H9 (cell line): ENCODE measurements around the gene AMPD2. TPM values are rescaled to one million over a fixed set of nuclear protein-coding genes. Genes with fewer than 3 reads are reported as not detected.

Source experiments
- DNase-seq: peaks from one replicate; pipeline ENCODE4 v3.0.0-alpha.2; 2017
- H2AFZ ChIP-seq: one replicate; pipeline ENCODE4 v1.6.1; 2013; ENCODE audit warnings: mild to moderate bottlenecking, low read length, control low read depth, moderate library complexity
- H2AK5ac ChIP-seq: 2 replicates; pipeline ENCODE4 v1.6.1; 2013; ENCODE audit warnings: low read length, control low read depth, mixed read lengths; ENCODE audit not compliant: insufficient read length
- H2BK120ac ChIP-seq: one replicate; pipeline ENCODE4 v1.6.1; 2013; ENCODE audit warnings: low read depth, mild to moderate bottlenecking, low read length, control low read depth, inconsistent platforms; ENCODE audit not compliant: poor library complexity, severe bottlenecking
- H2BK12ac ChIP-seq: 2 replicates; pipeline ENCODE4 v1.6.1; 2013; ENCODE audit warnings: low read length, control low read depth, mixed read lengths, low read depth; ENCODE audit not compliant: insufficient read length
- H2BK15ac ChIP-seq: 2 replicates; pipeline ENCODE4 v1.6.1; 2013; ENCODE audit warnings: low read depth, low read length, control low read depth
- H2BK20ac ChIP-seq: one replicate; pipeline ENCODE4 v1.6.1; 2013; ENCODE audit warnings: low read depth, mild to moderate bottlenecking, low read length, control low read depth, inconsistent platforms; ENCODE audit not compliant: poor library complexity, severe bottlenecking
- H2BK5ac ChIP-seq: 2 replicates; pipeline ENCODE4 v1.6.1; 2013; ENCODE audit warnings: low read length, control low read depth, mixed read lengths; ENCODE audit not compliant: insufficient read length
- H3K14ac ChIP-seq: 2 replicates; pipeline ENCODE4 v1.6.1; 2013; ENCODE audit warnings: low read length, control low read depth; ENCODE audit not compliant: insufficient read depth
- H3K18ac ChIP-seq: 2 replicates; pipeline ENCODE4 v1.6.1; 2013; ENCODE audit warnings: low read depth, mild to moderate bottlenecking, mixed read lengths, low read length, control low read depth; ENCODE audit not compliant: insufficient read length
- H3K23ac ChIP-seq: 2 replicates; pipeline ENCODE4 v1.6.1; 2013; ENCODE audit warnings: low read length, control low read depth, mixed read lengths, low read depth; ENCODE audit not compliant: insufficient read length
- H3K23me2 ChIP-seq: 2 replicates; pipeline ENCODE4 v1.6.1; 2013; ENCODE audit warnings: low read depth, mild to moderate bottlenecking, mixed read lengths, low read length, control low read depth; ENCODE audit not compliant: insufficient read length, poor library complexity, severe bottlenecking
- H3K27ac ChIP-seq: 2 replicates; pipeline ENCODE4 v1.5.1; 2013; ENCODE audit warnings: low read length, control low read depth, mixed read lengths, low read depth; ENCODE audit not compliant: insufficient read length
- H3K27me3 ChIP-seq: 2 replicates; pipeline ENCODE4 v1.6.1; 2013; ENCODE audit warnings: low read length, control low read depth, inconsistent platforms; ENCODE audit not compliant: insufficient read depth
- H3K4ac ChIP-seq: 2 replicates; pipeline ENCODE4 v1.6.1; 2013; ENCODE audit warnings: low read depth, mild to moderate bottlenecking, control low read depth, inconsistent platforms, low read length, moderate library complexity
- H3K4me1 ChIP-seq: 2 replicates; pipeline ENCODE4 v1.6.1; 2013; ENCODE audit warnings: low read length, control low read depth, inconsistent platforms; ENCODE audit not compliant: insufficient read depth
- H3K4me2 ChIP-seq: 2 replicates; pipeline ENCODE4 v1.6.1; 2013; ENCODE audit warnings: low read length, control low read depth, mixed read lengths; ENCODE audit not compliant: insufficient read length, insufficient read depth
- H3K56ac ChIP-seq: 2 replicates; pipeline ENCODE4 v1.6.1; 2013; ENCODE audit warnings: low read depth, mild to moderate bottlenecking, mixed read lengths, low read length, control low read depth; ENCODE audit not compliant: insufficient read length
- H3K79me1 ChIP-seq: 2 replicates; pipeline ENCODE4 v1.6.1; 2013; ENCODE audit warnings: low read depth, mild to moderate bottlenecking, moderate library complexity, low read length, control low read depth, inconsistent platforms; ENCODE audit not compliant: insufficient read depth, poor library complexity, severe bottlenecking
- H3K79me2 ChIP-seq: 2 replicates; pipeline ENCODE4 v1.6.1; 2013; ENCODE audit warnings: low read length, control low read depth, inconsistent platforms; ENCODE audit not compliant: insufficient read depth
- H3K9ac ChIP-seq: 2 replicates; pipeline ENCODE4 v1.6.1; 2013; ENCODE audit warnings: low read length, control low read depth, mixed read lengths; ENCODE audit not compliant: insufficient read length; ENCODE audit errors: extremely low read depth
- H3K9me3 ChIP-seq: one replicate; pipeline ENCODE4 v1.6.1; 2013; ENCODE audit warnings: low read depth, low read length, inconsistent platforms; ENCODE audit not compliant: control insufficient read depth
- H3T11ph ChIP-seq: one replicate; pipeline ENCODE4 v1.6.1; 2013; ENCODE audit warnings: mild to moderate bottlenecking, low read length, control low read depth, inconsistent platforms
- H4K20me1 ChIP-seq: one replicate; pipeline ENCODE4 v1.6.1; 2013; ENCODE audit not compliant: control insufficient read depth, insufficient read length, insufficient read depth
- H4K5ac ChIP-seq: 2 replicates; pipeline ENCODE4 v1.6.1; 2013; ENCODE audit warnings: low read depth, mild to moderate bottlenecking, mixed read lengths, low read length, control low read depth; ENCODE audit not compliant: insufficient read length
- H4K8ac ChIP-seq: replicated peaks from 2 replicates; pipeline ENCODE4 v1.6.1; 2013; ENCODE audit warnings: low read length, control low read depth, mixed read lengths, low read depth; ENCODE audit not compliant: insufficient read length
- H4K91ac ChIP-seq: 2 replicates; pipeline ENCODE4 v1.6.1; 2013; ENCODE audit warnings: low read depth, mild to moderate bottlenecking, moderate library complexity, mixed read lengths, low read length, control low read depth; ENCODE audit not compliant: insufficient read length
- H3K27ac Mint-ChIP-seq, 3 experiments: 2 replicates in 2 of 3; 3 replicates in 1 of 3; pipeline ENCODE4 v1.8.0; 2020 to 2021; ENCODE audit warnings: mixed read lengths in 3 of 3, mild to moderate bottlenecking in 1 of 3, moderate library complexity in 1 of 3
- H3K27me3 Mint-ChIP-seq: 2 replicates; pipeline ENCODE4 v1.8.0; 2021; ENCODE audit warnings: low read depth, mild to moderate bottlenecking, moderate library complexity, mixed read lengths
- H3K36me3 Mint-ChIP-seq, 3 experiments: 2 replicates in 2 of 3; 3 replicates in 1 of 3; pipeline ENCODE4 v1.8.0; 2020 to 2021; ENCODE audit warnings: low read depth in 3 of 3, mixed read lengths in 3 of 3; ENCODE audit not compliant: insufficient read depth in 1 of 3
- H3K4me1 Mint-ChIP-seq, 2 experiments: 2 replicates each; pipeline ENCODE4 v1.8.0; 2020; ENCODE audit warnings: mixed read lengths in 2 of 2
- H3K4me3 Mint-ChIP-seq, 2 experiments: 2 replicates in 1 of 2; 3 replicates in 1 of 2; pipeline ENCODE4 v1.8.0; 2020 to 2021; ENCODE audit warnings: mild to moderate bottlenecking in 2 of 2, mixed read lengths in 2 of 2, moderate library complexity in 1 of 2
- H3K9me3 Mint-ChIP-seq, 2 experiments: 2 replicates in 1 of 2; 3 replicates in 1 of 2; pipeline ENCODE4 v1.8.0; 2020; ENCODE audit warnings: mild to moderate bottlenecking in 2 of 2, mixed read lengths in 2 of 2, moderate library complexity in 1 of 2
- WGBS: extraction: QIAGEN DNeasy Blood & Tissue Kit; methylation state at CpG from one replicate; pipeline ENCODE4 v1.1.7; 2013; ENCODE audit warnings: missing lambda C conversion rate, low lambda C conversion rate, mixed read lengths; ENCODE audit not compliant: insufficient read length; ENCODE audit errors: extremely low coverage; 5-methylcytosine and 5-hydroxymethylcytosine counted together
- total RNA-seq: library from RNA; stranded (reverse); gene quantifications from 2 replicates; pipeline ENCODE4 v1.2.1, GENCODE V29; 2021
- TF ChIP-seq, protein P1 (sequence below): fragments of 200-600 bp; sonication (generic); conservative IDR thresholded peaks from 3 replicates; pipeline ENCODE4 v1.8.0; 2021; ENCODE audit warnings: antibody characterized with exemption, mild to moderate bottlenecking

Gene AMPD2
- total RNA-seq, 1 experiment from 2014 or later, result 65.1 TPM

GRCh38 chr1:109584766-109585165, 34.9 kb upstream of the AMPD2 start:
- H3K4ac ChIP-seq, result no peak overlapping the region
- no peak overlapping the region for H3K56ac ChIP-seq
- H4K91ac ChIP-seq, result no peak overlapping the region
- H3K4me1 Mint-ChIP-seq, result no peaks in the 10 kb centered on the region
- TF ChIP-seq, protein P1, sequence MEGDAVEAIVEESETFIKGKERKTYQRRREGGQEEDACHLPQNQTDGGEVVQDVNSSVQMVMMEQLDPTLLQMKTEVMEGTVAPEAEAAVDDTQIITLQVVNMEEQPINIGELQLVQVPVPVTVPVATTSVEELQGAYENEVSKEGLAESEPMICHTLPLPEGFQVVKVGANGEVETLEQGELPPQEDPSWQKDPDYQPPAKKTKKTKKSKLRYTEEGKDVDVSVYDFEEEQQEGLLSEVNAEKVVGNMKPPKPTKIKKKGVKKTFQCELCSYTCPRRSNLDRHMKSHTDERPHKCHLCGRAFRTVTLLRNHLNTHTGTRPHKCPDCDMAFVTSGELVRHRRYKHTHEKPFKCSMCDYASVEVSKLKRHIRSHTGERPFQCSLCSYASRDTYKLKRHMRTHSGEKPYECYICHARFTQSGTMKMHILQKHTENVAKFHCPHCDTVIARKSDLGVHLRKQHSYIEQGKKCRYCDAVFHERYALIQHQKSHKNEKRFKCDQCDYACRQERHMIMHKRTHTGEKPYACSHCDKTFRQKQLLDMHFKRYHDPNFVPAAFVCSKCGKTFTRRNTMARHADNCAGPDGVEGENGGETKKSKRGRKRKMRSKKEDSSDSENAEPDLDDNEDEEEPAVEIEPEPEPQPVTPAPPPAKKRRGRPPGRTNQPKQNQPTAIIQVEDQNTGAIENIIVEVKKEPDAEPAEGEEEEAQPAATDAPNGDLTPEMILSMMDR, result no peak
- H3K9me3 Mint-ChIP-seq, result no peaks in the 10 kb centered on the region
- WGBS, result no CpG with 5 or more reads among the region's 1 CpG
- no peaks in the 10 kb centered on the region for H3K9me3 ChIP-seq
- peaks cover 20 to 66% (median 64%) of the 10 kb centered on the region in 3 experiments; a peak in 6 of 7 replicates for H3K36me3 Mint-ChIP-seq
- no peak overlapping the region for H2BK12ac ChIP-seq
- H3K4me2 ChIP-seq, result no peak overlapping the region
- H2BK15ac ChIP-seq, result no peak overlapping the region
- no peak overlapping the region for H3K23ac ChIP-seq
- no peak overlapping the region for H4K5ac ChIP-seq
- H3K79me2 ChIP-seq, result no peaks in the 10 kb centered on the region
- no peak overlapping the region for H3K14ac ChIP-seq
- H3K18ac ChIP-seq, result no peak overlapping the region
- H3K9ac ChIP-seq, result no peak overlapping the region
- no peaks in the 10 kb centered on the region for H4K20me1 ChIP-seq
- H3T11ph ChIP-seq, result no peak overlapping the region
- no peak overlapping the region for H3K27ac ChIP-seq
- H2BK5ac ChIP-seq, result no peak overlapping the region
- no peak for DNase-seq
- no peak overlapping the region for H2BK120ac ChIP-seq
- no peaks in the 10 kb centered on the region for H3K23me2 ChIP-seq
- no peak overlapping the region for H2AK5ac ChIP-seq
- H3K27ac Mint-ChIP-seq, result no peak overlapping the region
- no peak overlapping the region for H4K8ac ChIP-seq
- H2AFZ ChIP-seq, result no peak overlapping the region
- no peak overlapping the region for H3K4me3 Mint-ChIP-seq
- H3K27me3 Mint-ChIP-seq, result no peaks in the 10 kb centered on the region
- H3K4me1 ChIP-seq, result no peaks in the 10 kb centered on the region
- H3K27me3 ChIP-seq, result no peaks in the 10 kb centered on the region
- H2BK20ac ChIP-seq, result no peak overlapping the region
- no peaks in the 10 kb centered on the region for H3K79me1 ChIP-seq
